Small intestine (tissue), 7 donors: ENCODE measurements around the gene MET. TPM values are rescaled to one million over a fixed set of nuclear protein-coding genes. Genes with fewer than 3 reads are reported as not detected.

ENCODE experiments used
- DNase-seq, 2 donors: peaks; one replicate each; pipeline versions ENCODE4 v3.0.0 to v3.0.0-alpha.2; 2013
- FAIRE-seq: peaks from 2 replicates; lab custom pipeline; 2012; peaks lifted over from hg19 to GRCh38; lab: Jason Lieb, UNC
- H3K27ac ChIP-seq, 3 donors: one replicate each; pipeline ENCODE4 v1.5.1; 2013; ENCODE audit warnings: low read length in 2 of 3, mild to moderate bottlenecking in 2 of 3, control low read depth in 1 of 3, inconsistent platforms in 1 of 3, low read depth in 1 of 3, moderate library complexity in 1 of 3
- H3K27me3 ChIP-seq, 3 donors: one replicate each; pipeline ENCODE4 v1.6.1; 2013; ENCODE audit warnings: low read length in 3 of 3, inconsistent platforms in 1 of 3; ENCODE audit not compliant: control insufficient read depth in 3 of 3, insufficient read depth in 3 of 3
- H3K36me3 ChIP-seq, 3 donors: one replicate each; pipeline ENCODE4 v1.6.1; 2013; ENCODE audit warnings: low read length in 3 of 3, inconsistent platforms in 1 of 3, low read depth in 1 of 3, mild to moderate bottlenecking in 1 of 3, moderate library complexity in 1 of 3; ENCODE audit not compliant: control insufficient read depth in 3 of 3, insufficient read depth in 2 of 3
- H3K4me1 ChIP-seq, 3 donors: one replicate each; pipeline ENCODE4 v1.6.1; 2013; ENCODE audit warnings: low read length in 2 of 3, inconsistent platforms in 1 of 3, low read depth in 1 of 3, mild to moderate bottlenecking in 1 of 3, moderate library complexity in 1 of 3; ENCODE audit not compliant: control insufficient read depth in 3 of 3, insufficient read depth in 2 of 3
- H3K4me3 ChIP-seq, 3 donors: one replicate each; pipeline ENCODE4 v1.5.1; 2013; ENCODE audit warnings: low read length in 3 of 3, control low read depth in 1 of 3, inconsistent platforms in 1 of 3, low read depth in 1 of 3, mild to moderate bottlenecking in 1 of 3, moderate library complexity in 1 of 3
- H3K9me3 ChIP-seq, 2 donors: one replicate each; pipeline ENCODE4 v1.6.1; 2013; ENCODE audit warnings: low read depth in 1 of 2, low read length in 1 of 2; ENCODE audit not compliant: control insufficient read depth in 2 of 2, insufficient read depth in 1 of 2
- WGBS, 3 donors: extraction: QIAGEN DNeasy Blood & Tissue Kit; methylation state at CpG; one replicate each; pipeline ENCODE4 v1.1.7; 2013; 5-methylcytosine and 5-hydroxymethylcytosine counted together
- polyA plus RNA-seq, 4 donors: library from polyadenylated mRNA; stranded (reverse) in 3 of 4; unstranded in 1 of 4; fragments of 200-250 nt in 3 of 4; fragments of 120-200 nt in 1 of 4; gene quantifications; one replicate each; pipeline versions ENCODE4 v1.2.1 to v1.2.3, GENCODE V29; 2013
- donor health status: healthy with polysubstance abuse.
- donor health status: control.
- donor health status: control.
- donor health status: Bipolar disorder and iron deficiency.
- donor health status: healthy.

The MET gene
- polyA plus RNA-seq, 4 donors = 2.7 to 13.4 (median 8.2) TPM

GRCh38 chr7:116843378-116843777, 171.4 kb downstream of the MET start:
- Histone ChIP-seq H3K9me3 (no peaks in the 10 kb centered on the region), H3K27ac (no peak overlapping the region), H3K27me3 (no peaks in the 10 kb centered on the region), H3K36me3 (no peaks in the 10 kb centered on the region), H3K4me1 (no peaks in the 10 kb centered on the region), H3K4me3 (no peak overlapping the region)
- DNase-seq (no peak), FAIRE-seq (no peak)
- 55 to 70% (median 69%) methylated on average over 4 of the region's 4 CpGs for WGBS, 3 donors

Other genes with a start within 250 kb of the MET start
- 10 to 100 TPM in 2 of 4 donors, 1 to 10 TPM in 2; 7.2 to 25.5 (median 12.3) TPM for gene CAV2, start 172.5 kb upstream of the MET start, polyA plus RNA-seq
- 10 to 100 TPM in 2 of 4 donors, 1 to 10 TPM in 2; 3.1 to 57.3 (median 25.6) TPM for gene CAV1, start 147.2 kb upstream of the MET start, polyA plus RNA-seq
- gene CAPZA2, start 190.4 kb downstream of the MET start, polyA plus RNA-seq = 100 to 1,000 TPM in 1 of 4 donors, 10 to 100 TPM in 3; 84.6 to 140 (median 91.2) TPM